Measurements from ENCODE around the gene LIN52. TPM values are rescaled to one million over a fixed set of nuclear protein-coding genes. Genes with fewer than 3 reads are reported as not detected.
A peak's percentile ranks its signal among the peaks of the same experiment; 100 is the strongest.

LIN52 gene
- total and polyA plus RNA-seq, 9 of the 15 experiments (the other 6 are each of a cell fraction or from before 2014, with no cell fraction given) = 4.6 to 11.8 (median 9.2) TPM

- TF ChIP-seq E2F4 (CRISPR knock-in tag; IDR thresholded peaks at IDR 0.05; ENCODE audit: low read depth) (no peak), ZNF644 (tag; IDR thresholded peaks at IDR 0.05; ENCODE audit: low read depth) (no peak), FOXK1 (CRISPR knock-in tag; IDR thresholded peaks at IDR 0.05; ENCODE audit: borderline replicate concordance) (no peak), U2AF2 (optimal IDR thresholded peaks at IDR 0.05; ENCODE audit: low read depth, low read length) (no peak), ESRRA (IDR thresholded peaks at IDR 0.05; ENCODE audit: borderline replicate concordance, low read depth) (peak; percentile 66; the same call in 1 of the 2 replicates), ZNF282 (CRISPR knock-in tag; IDR thresholded peaks at IDR 0.05) (no peak), CEBPB (tag; IDR thresholded peaks at IDR 0.05) (peak; percentile 79)
These were observed 60.0 kb downstream of the LIN52 start (continued) for GRCh38 chr14:74144789-74145188.

- H3K4me2 ChIP-seq (ENCODE audit: insufficient read depth, low read length) = no peak overlapping the region
- ChIA-PET POLR2A (no interaction called here), CTCF (ENCODE audit: low intra/inter-chr PET ratio) (no interaction called here)
- H3K9ac ChIP-seq (ENCODE audit: insufficient read depth in 1 of 2, low read depth in 2 of 2, low read length in 2 of 2) = no peak overlapping the region
- H3K9me3 ChIP-seq (replicated peaks; ENCODE audit: control insufficient read depth, insufficient read depth, low read depth, low read length) = no peaks in the 10 kb centered on the region
- 63% methylated on average over 1 of the region's 1 CpG for WGBS (ENCODE audit: insufficient coverage, low coverage, missing lambda C conversion rate)
- no peaks in the 10 kb centered on the region for H3K36me3 ChIP-seq (ENCODE audit: control insufficient read depth, insufficient read depth, low read length)
- no peaks in the 10 kb centered on the region for H3K79me2 ChIP-seq (ENCODE audit: control insufficient read depth, insufficient read depth, low read length)
- intact Hi-C loops (cut with micrococcal nuclease) (no loop called here), in situ Hi-C loops (cut with MboI) (no loop called here)
- no peaks in the 10 kb centered on the region for H4K20me1 ChIP-seq (replicated peaks; ENCODE audit: control insufficient read depth, insufficient read depth, low read length)
- BruUV-seq (replicated peaks) = no TSS peak
- no peaks in the 10 kb centered on the region; a peak in 2 of 5 replicates for H3K4me1 ChIP-seq (replicated peaks in 1 of 2; ENCODE audit: control insufficient read depth in 2 of 2, insufficient read depth in 2 of 2, low read length in 2 of 2)
- no peak overlapping the region for H3K27ac ChIP-seq (ENCODE audit: extremely low read depth, low read depth, low read length)
- no peak overlapping the region for H3K4me3 ChIP-seq
- no peak overlapping the region for H2AFZ ChIP-seq (ENCODE audit: low read depth, low read length)
- TF ChIP-seq JUN (IDR thresholded peaks at IDR 0.05; ENCODE audit: borderline replicate concordance, low read depth, low read length) (no peak), JUN (CRISPR knock-in tag; IDR thresholded peaks at IDR 0.05; ENCODE audit: borderline replicate concordance) (no peak), BRD9 (IDR thresholded peaks at IDR 0.05; ENCODE audit: low read depth, partially characterized antibody) (no peak), U2AF1 (optimal IDR thresholded peaks at IDR 0.05; ENCODE audit: low read depth, low read length) (no peak), GTF2F1 (IDR thresholded peaks at IDR 0.05; ENCODE audit: low read depth, low read length) (no peak), ZC3H11A (IDR thresholded peaks at IDR 0.05; ENCODE audit: low read depth, low read length) (no peak), TCFL5 (CRISPR knock-in tag; conservative IDR thresholded peaks at IDR 0.05) (no peak), ZNF76 (CRISPR knock-in tag; IDR thresholded peaks at IDR 0.05; ENCODE audit: borderline replicate concordance) (no peak), MCM5 (IDR thresholded peaks at IDR 0.05; ENCODE audit: low read depth) (no peak), ZNF740 (CRISPR knock-in tag; IDR thresholded peaks at IDR 0.05) (no peak), ZNF740 (tag; IDR thresholded peaks at IDR 0.05) (no peak), SMARCC2 (IDR thresholded peaks at IDR 0.05; ENCODE audit: low read depth) (no peak), HNRNPK (IDR thresholded peaks at IDR 0.05; ENCODE audit: low read depth, low read length, poor library complexity, severe bottlenecking) (no peak), JUND (IDR thresholded peaks at IDR 0.05; ENCODE audit: borderline replicate concordance, low read depth, low read length) (no peak), JUND (tag; IDR thresholded peaks at IDR 0.05; ENCODE audit: borderline replicate concordance, low read depth, low read length) (no peak), ERF (CRISPR knock-in tag; IDR thresholded peaks at IDR 0.05) (no peak)
- H3K9me1 ChIP-seq (ENCODE audit: control insufficient read depth, insufficient read depth, low read length) = no peaks in the 10 kb centered on the region
- no peaks in the 10 kb centered on the region for H3K27me3 ChIP-seq (ENCODE audit: control insufficient read depth in 2 of 2, insufficient read depth in 2 of 2, low read length in 2 of 2)
- DNase-seq (ENCODE audit: extremely low read depth in 1 of 4, low spot score in 3 of 4) = no peak
- no peak for ATAC-seq
- FAIRE-seq = no peak
These were observed 62.8 kb downstream of the LIN52 start for GRCh38 chr14:74147571-74147970.
